ENCODE measurements around the gene MTAP.

The MTAP gene

GRCh38 chr9:21804791-21805190, 2.4 kb downstream of the MTAP start:
- DNase-seq (ENCODE audit: low spot score) = no peak

GRCh38 chr9:21806644-21807043, 4.2 kb downstream of the MTAP start:
- DNase-seq (ENCODE audit: low spot score) = no peak

- no peak for DNase-seq (ENCODE audit: low spot score)
Observed at GRCh38 chr9:21810388-21810787, 8.0 kb downstream of the MTAP start.

- no peak for DNase-seq (ENCODE audit: low spot score)
Observed at GRCh38 chr9:21810881-21811280, 8.4 kb downstream of the MTAP start.

- DNase-seq (ENCODE audit: low spot score) = no peak
Observed at GRCh38 chr9:21811914-21812313, 9.5 kb downstream of the MTAP start.

GRCh38 chr9:21812415-21812814, 10.0 kb downstream of the MTAP start:
- DNase-seq (ENCODE audit: low spot score) = peak; percentile 98

- DNase-seq (ENCODE audit: low spot score) = peak; percentile 75
Observed at GRCh38 chr9:21812946-21813568, 10.6 kb downstream of the MTAP start.

- peak; percentile 82 for DNase-seq (ENCODE audit: low spot score)
Observed at GRCh38 chr9:21813575-21814473, 11.4 kb downstream of the MTAP start.

- no peak for DNase-seq (ENCODE audit: low spot score)
Observed at GRCh38 chr9:21815643-21816042, 13.2 kb downstream of the MTAP start.

GRCh38 chr9:21817176-21817575, 14.7 kb downstream of the MTAP start:
- no peak for DNase-seq (ENCODE audit: low spot score)

- DNase-seq (ENCODE audit: low spot score) = no peak
Observed at GRCh38 chr9:21825637-21826036, 23.2 kb downstream of the MTAP start.

GRCh38 chr9:21828853-21829410, 26.5 kb downstream of the MTAP start:
- no peak for DNase-seq (ENCODE audit: low spot score)

GRCh38 chr9:21830589-21830988, 28.2 kb downstream of the MTAP start:
- DNase-seq (ENCODE audit: low spot score) = no peak

GRCh38 chr9:21831841-21832509, 29.5 kb downstream of the MTAP start:
- peak; percentile 33 for DNase-seq (ENCODE audit: low spot score)

- DNase-seq (ENCODE audit: low spot score) = no peak
Observed at GRCh38 chr9:21833090-21833801, 30.8 kb downstream of the MTAP start.

- DNase-seq (ENCODE audit: low spot score) = no peak
Observed at GRCh38 chr9:21835121-21835520, 32.7 kb downstream of the MTAP start.

GRCh38 chr9:21836437-21837161, 34.2 kb downstream of the MTAP start:
- DNase-seq (ENCODE audit: low spot score) = peak; percentile 97

GRCh38 chr9:21837501-21837900, 35.1 kb downstream of the MTAP start:
- DNase-seq (ENCODE audit: low spot score) = no peak

GRCh38 chr9:21840647-21841046, 38.2 kb downstream of the MTAP start:
- DNase-seq (ENCODE audit: low spot score) = no peak

- DNase-seq (ENCODE audit: low spot score) = no peak
Observed at GRCh38 chr9:21841133-21841532, 38.7 kb downstream of the MTAP start.

- DNase-seq (ENCODE audit: low spot score) = no peak
Observed at GRCh38 chr9:21848615-21849014, 46.2 kb downstream of the MTAP start.
